GM18858 (cell line): ENCODE results near the gene PLLP.

Source experiments
- ATAC-seq: cut with Tn5 transposase; IDR thresholded peaks from one replicate; pipeline ENCODE4 v1.9.1; 2021; ENCODE audit not compliant: unreplicated experiment

PLLP gene

DNA sequence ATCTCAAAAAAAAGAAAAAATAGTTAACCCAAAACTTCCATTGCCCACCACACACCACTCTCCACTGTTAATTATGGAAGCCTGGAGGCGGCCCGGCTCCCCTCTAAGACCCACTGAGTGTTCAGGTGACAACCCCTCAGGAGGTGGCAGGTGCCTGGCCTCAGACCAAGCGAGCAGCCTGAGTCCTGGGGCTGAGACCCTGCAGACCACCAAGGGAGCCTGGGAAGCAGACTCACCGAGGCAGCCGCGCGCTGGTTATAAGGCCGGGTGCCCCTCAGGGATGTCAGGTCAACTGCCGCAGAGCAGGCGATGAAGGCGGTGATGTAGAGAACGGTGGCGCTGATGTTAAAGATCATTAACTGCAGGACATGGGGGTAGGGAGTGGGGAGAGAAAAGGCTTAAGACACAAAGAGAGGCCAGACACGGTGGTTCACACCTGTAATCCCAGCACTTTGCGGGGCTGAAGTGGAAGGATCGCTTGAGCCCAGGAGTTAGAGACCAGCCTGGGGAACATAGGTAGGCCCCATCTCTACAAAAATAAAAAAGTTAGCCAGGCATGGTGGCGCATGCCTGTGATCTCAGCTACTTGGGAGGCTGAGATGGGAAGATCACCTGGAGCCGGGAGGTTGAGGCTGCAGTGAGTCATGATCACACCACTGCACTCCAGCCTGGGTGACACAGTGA lies 26.1 kb downstream of the PLLP start:
- ATAC-seq: no peak

DNA sequence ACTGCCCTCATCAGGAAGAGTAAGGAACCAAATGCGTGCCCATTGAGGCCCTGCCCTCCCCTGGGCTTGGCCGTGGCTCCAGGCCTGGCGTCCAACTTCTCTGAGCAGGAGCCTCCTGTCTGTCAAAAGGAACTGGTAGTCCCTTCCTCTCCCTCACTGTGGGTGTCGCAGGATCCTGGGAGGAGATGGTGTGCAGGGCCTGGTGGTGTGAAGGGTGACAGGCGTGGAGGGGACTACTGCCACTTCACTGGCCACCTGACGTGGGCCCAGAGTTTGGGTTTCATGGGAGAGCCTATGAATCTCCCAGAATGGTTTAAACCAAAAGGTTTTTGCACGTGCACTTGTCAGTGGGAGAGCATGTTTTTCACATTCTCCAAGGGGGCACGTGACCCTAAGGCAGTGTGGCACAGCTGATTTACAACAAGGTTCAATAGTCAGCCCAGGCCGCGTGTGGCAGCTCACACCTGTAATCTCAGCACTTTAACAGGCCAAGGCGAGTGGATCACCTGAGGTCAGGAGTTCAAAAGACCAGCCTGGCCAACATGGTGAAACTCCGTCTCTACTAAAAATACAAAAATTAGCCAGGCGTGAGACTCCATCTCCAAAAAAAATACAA lies 26.9 kb downstream of the PLLP start:
- no peak for ATAC-seq

DNA sequence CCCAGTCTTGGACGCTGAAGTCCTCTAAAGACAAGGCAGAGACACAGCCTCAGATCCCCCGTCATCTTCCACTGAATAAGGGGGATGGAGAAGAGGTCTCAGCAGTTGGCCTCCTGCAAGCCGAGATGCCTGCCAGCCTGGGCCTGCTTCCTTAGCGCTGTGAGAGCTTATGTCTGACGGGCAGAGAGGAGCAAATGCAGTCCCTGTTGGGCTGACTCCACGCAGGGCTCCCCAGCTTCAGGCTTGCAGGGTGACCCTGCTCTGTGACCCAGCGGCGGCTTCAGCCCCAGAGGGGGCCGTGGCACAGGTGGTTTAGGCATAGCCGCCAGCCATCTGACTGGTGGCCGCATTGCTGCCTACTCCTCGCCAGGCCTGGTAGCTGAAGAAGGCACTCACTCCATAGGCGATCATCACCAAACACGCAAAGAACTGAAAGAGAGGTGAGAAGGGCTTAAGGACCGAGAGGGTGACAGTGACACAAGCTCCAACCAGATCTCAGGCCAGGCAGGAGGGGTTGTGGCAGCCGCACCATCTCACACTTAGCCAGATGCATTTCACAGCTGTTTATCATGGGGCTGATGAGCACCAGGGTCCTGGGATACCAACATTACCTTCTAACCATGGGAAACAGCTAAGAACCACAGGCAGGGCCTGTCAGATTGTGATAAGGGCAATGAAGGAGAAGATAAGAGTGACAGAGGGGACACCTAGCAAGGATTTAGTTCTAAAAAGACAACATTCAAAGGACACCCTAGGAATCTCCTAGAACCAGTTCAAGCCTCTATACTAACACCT lies 27.7 kb downstream of the PLLP start:
- ATAC-seq: no peak

DNA sequence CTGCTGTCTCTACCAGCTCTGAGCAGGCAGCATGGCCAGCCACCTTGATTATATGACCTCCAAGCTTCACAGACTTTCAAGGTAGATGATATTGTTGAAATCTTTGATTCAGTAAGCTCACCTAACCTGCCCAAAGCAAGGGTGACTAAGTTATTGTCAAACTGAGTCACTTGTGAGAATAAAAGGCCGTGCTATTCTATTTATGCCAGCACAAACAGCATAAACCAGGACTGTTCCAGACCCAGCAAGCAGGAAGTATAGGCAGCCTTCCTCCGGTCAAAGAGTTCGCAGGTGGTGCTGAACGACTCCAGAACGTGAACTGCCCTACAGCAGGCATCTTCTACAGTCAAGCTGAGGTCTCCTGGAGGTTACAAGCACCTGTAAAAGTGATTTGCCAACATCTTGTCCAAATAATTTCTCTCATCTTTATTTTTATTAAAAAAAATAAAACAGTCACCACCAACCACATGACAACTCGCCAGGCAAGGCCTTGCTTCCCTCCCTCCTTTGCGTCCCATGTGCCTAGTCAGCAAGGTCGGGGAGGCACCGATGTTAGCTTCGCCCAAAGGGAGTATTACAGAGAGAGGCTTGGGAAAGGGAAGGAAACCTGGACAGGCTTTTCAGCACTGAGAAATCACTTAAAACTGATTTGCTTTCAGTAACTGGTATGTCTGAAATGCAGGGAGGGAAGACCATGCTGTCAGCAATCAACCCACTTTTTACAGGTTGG lies 28.6 kb downstream of the PLLP start:
- ATAC-seq: no peak

DNA sequence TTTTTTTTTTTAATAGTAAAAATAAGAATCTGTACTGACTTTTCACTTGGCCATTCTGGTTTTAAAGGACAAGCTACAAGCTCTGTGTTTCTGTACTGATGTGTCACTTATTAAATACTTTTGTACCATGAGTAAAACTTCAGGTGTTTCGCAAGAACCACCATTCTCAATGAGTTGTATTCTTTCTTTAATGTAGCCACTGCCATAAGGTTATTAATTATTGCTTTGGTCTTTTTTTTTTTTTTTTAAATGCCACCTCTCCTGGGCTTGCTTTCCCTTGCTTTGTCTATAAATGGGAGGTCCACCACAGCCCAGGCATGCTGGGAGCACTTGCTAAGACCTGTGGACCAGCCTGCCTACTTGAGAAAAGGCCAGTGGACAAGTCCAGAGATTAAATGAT lies 31.0 kb downstream of the PLLP start:
- ATAC-seq: no peak

DNA sequence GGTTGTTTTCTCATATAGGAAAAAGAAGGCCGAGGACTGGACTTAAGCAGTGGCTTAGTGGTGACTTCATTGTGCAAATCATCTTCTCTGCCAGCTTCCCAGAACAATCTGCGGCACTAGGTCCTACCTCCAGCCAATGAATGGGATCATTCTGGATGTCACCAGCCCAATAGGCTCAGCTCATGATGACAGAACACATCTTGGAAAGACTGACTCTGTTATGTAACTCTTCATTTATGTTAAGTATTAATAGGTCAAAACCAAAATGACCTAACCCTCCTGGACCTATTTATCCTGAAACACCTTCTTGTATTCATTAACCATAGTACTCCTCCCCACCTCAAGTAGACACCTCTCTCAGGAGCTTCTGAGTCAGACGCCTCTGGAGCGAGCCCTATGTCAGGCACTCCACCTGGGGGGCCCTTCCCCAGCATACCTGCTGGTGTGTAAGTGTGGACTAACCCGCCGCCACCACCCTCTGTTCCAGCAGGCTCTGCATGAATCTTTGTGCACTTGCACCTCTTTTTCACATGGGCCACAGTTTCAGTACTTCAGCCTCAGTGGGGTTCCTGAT lies 32.2 kb downstream of the PLLP start:
- no peak for ATAC-seq

DNA sequence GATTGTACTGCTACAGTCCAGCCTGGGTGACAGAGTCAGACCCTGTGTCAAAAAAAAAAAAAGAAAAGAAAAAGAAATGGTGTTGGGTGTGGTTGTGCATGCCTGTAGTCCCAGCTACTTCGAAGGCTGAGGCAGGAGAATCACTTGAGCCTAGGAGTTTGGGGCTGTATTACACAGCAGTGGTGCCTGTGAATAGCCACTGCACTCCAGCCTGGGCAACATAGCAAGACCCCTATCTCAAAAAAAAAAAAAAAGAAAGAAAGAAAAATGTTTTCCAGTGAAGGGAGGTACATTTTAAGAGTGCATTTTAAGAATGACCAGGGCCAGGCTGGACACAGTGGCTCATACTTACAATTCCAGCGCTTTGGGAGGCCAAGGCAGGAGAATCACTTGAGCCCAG lies 33.1 kb downstream of the PLLP start:
- ATAC-seq: no peak

DNA sequence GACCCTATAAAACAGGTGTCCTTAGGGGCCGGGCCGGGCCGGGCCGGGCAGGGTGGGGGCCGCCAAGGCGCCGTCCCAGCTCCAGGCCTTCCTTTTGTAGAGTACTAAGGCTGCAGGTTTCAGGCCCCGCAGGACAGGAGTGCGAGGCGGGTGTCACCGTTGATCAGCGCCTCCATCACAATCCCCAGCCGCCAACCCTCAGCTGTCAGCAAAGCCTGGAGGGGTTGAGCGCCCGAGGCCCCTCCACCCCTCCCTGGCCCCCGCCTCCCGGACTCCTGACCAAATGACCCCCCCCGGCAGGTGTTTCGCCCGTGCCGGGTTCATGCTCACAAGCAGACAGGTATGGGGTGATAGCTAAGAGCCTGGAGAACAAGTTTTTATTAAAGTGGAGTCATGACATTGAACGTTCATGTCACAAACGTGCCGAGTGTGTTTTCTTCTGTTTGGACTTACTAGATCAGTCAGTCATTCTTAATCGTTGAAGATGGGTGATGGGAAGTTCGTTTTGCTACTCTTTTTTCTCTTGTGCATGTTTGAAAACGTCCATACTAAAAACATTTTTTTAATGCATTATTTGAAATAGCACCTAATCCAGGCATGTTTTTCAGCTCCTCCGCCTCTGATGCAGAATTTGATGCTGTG lies 38.9 kb downstream of the PLLP start:
- no peak for ATAC-seq

DNA sequence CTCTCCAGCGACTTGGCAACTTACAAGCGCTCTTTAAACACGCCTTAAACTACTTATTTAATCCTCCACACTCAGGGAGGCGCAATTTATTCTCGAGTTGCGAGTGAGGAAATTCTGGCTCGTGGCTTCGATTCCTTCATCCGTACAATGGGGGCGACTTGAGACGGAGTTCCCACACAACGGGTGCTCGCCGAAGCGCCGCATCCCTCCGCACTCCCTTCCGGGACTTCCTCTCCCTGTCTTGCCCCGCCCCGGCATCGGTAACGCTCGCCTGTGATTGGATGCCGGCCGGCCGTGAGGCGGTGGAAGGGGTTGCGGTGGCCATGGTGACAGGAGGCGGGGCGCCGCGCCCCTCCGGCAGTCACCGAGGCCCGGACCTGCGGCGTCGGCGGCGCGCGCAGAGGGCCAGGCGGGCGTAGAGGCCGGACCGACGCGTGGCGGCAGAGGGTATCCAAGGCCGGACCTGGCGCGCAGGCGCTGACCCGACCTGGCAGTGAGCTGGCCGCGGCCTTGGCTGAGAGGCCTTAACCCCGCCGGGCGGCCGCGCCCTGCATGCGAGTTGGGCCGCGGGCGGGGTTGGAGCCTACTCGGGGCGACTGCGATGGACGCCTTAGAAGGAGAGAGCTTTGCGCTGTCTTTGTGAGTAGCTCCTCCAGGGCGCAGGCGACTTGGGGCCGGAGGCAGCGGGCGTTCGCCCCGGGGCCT lies 39.6 kb downstream of the PLLP start, which contains the start of gene ARL2BP:
ARL2BP (plus strand) TSS at position 493 of the 705 bp plus-strand sequence; CDS start at position 602, 109 bp downstream.
- peak; percentile 86 for ATAC-seq

DNA sequence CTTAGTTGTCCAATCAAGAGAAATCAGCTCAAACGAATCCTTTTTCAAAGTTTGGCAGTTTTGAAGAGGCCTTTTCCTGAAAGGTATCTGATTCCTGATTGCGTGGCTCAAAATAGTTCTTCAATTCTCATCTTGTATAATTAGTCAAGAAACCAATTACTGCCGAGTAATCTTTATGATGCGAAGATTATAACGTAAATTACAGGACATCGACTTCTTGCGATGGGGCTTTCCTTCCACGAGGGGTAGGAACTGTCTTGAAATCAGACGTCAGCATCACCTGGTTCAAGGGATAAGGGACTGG lies 40.1 kb downstream of the PLLP start:
- no peak for ATAC-seq

DNA sequence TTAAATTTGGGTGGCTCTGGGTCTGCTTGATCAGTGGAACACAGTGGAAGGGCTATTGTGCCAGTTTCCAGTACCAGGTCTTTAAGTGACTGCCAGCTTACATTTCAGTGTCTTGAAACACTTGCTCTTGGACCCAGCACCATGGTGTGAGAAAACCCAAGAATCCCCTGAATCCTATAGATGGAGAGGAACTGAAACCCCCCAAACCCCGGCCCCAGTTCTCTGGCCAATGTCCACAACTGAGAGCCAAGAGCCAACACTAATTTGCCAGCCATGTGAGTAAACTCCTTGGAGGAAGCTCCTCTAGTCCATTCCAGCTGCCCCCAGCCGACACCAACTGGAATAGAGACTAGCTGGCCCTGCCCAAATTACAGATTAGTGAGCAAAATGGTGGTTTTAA lies 41.8 kb downstream of the PLLP start:
- ATAC-seq: no peak

DNA sequence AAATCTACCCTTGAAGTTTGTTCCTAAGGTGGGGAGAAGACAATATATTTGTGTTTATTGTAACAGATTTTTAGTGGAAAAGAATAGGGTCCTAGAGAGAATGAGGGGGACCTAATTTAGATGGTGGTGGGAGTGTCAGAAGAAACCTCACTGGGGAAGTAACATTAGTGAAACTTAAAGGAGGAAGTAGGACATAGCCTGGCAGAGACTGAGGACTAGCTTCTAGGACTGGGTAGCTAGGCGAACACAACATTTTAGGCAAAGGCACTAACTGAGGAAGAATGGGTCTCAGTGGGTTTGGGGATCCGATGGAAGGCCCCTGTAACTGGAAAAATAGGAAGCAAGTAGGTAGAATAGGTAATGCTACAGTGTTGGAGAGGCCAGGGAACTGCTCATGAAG lies 43.6 kb downstream of the PLLP start:
- ATAC-seq: no peak

DNA sequence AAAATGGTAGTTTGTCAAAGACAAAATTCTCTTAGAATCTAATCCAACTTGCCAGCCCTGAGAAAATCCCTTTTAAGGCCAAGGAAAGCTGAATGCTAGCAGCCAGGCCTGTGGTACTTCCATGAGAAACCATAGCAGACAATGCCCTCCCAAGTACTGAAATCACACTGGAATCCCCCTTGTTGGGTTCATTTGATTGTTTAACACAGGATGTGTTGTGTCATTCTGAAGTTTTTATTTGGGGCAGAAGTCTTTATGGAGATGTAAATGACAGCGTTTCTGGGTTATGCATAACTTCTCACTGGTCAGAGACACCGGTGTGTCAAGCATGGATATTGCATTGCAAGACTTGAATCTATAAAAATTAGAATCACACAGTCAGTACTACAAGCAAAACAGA lies 45.4 kb downstream of the PLLP start:
- ATAC-seq: no peak

DNA sequence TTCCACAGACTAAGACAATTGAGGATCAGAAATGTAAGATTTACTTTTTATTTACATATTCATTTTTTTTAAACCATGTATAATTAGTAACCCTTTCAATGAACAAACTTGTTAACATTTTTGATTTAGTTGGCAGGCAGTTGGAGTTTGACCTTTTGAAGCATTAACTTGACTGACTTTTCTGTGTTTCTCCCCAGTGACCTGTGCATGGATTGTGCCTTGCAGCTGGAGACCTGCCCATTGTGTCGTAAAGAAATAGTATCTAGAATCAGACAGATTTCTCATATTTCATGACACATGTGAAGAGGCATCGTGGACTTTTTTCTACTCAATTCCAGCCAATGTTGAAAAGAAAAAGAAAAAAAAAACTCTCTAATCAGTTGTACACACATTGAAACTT lies 45.8 kb downstream of the PLLP start:
- ATAC-seq: no peak

DNA sequence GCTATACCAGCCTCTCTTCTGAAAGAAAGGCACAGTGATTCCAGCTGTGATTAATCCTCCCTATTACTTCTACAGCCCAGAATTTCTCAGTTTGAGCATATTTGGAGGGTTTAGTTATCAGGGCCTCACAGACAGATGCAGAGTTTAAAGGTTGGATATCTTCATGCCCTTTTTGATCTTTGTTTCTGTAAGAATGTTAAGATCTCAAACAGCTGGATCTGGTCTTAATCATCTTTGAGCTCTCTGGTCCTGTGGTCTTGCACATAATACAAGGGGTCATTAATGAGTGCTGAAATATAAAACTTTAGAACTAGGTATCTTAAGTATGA lies 48.5 kb downstream of the PLLP start:
- no peak for ATAC-seq

DNA sequence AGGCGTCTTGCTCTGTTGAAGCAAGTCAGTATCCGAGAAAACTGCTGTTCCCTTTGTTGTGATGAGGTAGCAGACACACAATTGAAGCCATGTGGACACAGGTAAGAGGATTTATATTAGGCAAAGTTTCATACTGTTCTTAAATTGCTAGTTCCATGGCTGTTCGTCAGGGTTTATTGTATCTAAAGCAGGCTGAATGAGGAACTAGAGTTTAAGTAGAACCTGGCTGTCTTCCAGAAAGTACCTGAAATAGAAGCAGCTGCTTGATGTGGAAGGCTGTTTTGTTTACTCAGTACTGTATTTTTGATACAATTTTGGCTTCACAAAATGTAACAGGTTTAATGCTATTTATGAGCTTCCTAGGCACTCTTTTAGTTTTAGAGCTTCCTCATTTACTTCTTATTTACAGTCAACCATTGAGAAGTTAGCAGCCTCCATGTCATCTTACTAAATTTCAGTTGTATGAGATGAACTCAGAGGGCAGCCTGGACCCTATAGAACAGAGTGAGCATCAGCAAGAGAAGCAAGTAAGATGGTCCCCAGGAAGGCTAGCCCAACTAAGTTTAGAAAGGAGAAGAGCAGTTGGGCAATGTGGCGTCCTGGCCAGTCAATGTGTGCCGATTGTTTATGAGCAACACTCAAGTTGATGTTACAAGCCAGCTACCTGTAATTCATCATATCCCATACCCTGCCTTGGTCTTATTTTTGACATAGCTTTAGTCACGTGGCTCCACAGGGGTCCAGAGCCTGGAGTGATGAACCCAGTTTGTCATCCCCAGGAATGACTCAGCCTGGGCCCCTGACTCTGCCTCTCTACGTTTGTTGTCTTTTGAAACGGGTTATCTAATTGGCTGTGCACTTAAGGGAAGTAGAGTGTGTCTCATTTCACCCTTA lies 49.1 kb downstream of the PLLP start:
- peak; percentile 43 for ATAC-seq

DNA sequence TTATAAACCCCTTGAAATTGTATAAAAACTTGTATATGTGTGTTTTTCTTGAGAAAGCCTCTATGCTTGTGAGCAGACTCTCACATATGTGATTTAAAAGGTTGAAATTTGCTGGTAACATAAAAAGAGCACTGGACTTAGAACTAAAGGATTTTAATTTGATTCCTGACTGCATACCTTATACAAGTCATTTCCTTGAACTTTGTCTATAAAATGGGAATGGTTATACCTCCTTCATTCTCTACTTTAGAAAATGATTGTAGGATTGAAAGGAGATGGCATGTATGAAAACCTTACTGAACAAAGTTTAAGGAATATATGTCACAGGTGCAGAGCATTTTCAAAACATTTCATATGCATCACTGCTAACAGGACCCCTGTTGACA lies 49.8 kb downstream of the PLLP start:
- no peak for ATAC-seq

DNA sequence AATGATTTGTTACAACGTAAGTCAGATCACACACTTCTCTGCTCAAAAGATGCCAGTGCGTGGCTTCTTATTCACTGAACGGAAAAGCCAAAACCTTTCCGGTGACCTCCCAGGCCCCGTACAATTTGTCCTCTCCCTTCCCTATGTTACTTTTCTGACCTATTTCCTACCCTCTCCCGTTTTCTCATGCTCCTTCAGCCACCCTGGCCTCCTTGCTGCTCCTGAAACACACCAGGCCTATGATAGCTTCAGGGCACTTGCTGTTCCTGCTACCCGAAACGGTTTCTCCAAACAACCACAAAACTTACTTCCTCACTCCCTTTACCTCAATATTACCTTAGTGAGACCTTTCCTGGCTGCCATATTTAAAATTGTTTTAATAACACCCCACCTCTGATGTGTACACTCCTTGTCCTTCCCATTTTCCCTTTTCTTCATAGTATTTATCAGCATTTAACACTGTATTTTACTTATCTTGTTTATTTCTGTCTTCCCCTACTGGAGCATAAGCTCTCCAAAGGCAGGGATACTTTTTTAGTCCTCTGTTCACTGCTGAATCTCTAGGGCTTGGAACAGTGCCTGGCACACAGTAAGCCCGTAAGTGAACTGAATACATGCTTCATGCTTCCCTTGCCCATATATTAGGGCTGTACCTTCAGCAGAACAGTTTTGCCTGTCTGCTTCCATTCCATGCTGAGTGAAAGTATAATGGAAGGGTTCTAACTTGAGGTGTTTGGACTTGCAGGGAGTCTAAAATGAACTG lies 50.3 kb downstream of the PLLP start:
- ATAC-seq: no peak
